Osteocyte (in vitro differentiated cells): ENCODE measurements around the gene CD36. TPM values are rescaled to one million over a fixed set of nuclear protein-coding genes. Genes with fewer than 3 reads are reported as not detected.

ENCODE experiments used
- DNase-seq: peaks from one replicate; pipeline ENCODE4 v3.0.0; 2021; ENCODE audit warnings: mixed read lengths; ENCODE audit not compliant: unreplicated experiment; ENCODE audit errors: extremely low spot score
- H3K27ac Mint-ChIP-seq: one replicate; pipeline ENCODE4 v1.8.0; 2021; ENCODE audit warnings: mild to moderate bottlenecking, mixed read lengths; ENCODE audit not compliant: unreplicated experiment
- H3K27me3 Mint-ChIP-seq: one replicate; pipeline ENCODE4 v1.8.0; 2021; ENCODE audit warnings: mixed read lengths; ENCODE audit not compliant: unreplicated experiment
- H3K36me3 Mint-ChIP-seq: one replicate; pipeline ENCODE4 v1.8.0; 2021; ENCODE audit warnings: mixed read lengths; ENCODE audit not compliant: unreplicated experiment
- H3K4me1 Mint-ChIP-seq: one replicate; pipeline ENCODE4 v1.8.0; 2021; ENCODE audit warnings: mixed read lengths; ENCODE audit not compliant: unreplicated experiment
- H3K4me3 Mint-ChIP-seq: one replicate; pipeline ENCODE4 v1.8.0; 2021; ENCODE audit warnings: mild to moderate bottlenecking, moderate library complexity, mixed read lengths; ENCODE audit not compliant: unreplicated experiment
- H3K9me3 Mint-ChIP-seq: one replicate; pipeline ENCODE4 v1.8.0; 2021; ENCODE audit warnings: mixed read lengths; ENCODE audit not compliant: unreplicated experiment
- CTCF ChIP-seq: fragments of 200-600 bp; sonication (generic); IDR thresholded peaks from 2 replicates; pipeline ENCODE4 v1.5.0; 2021; ENCODE audit warnings: antibody characterized with exemption, mild to moderate bottlenecking, moderate library complexity
- total RNA-seq: library from RNA; stranded (reverse); gene quantifications from 2 replicates; pipeline ENCODE4 v1.2.1, GENCODE V29; 2021

Gene CD36
- total RNA-seq, 1 donor from 2014 or later: 0.08 TPM

- no peak overlapping the region for H3K27ac Mint-ChIP-seq
- H3K4me3 Mint-ChIP-seq: no peak overlapping the region
- DNase-seq: no peak
- no peak for TF ChIP-seq CTCF
- H3K27me3 Mint-ChIP-seq: no peaks in the 10 kb centered on the region
- peaks cover 18% of the 10 kb centered on the region for H3K4me1 Mint-ChIP-seq
- no peaks in the 10 kb centered on the region for H3K9me3 Mint-ChIP-seq
- no peaks in the 10 kb centered on the region for H3K36me3 Mint-ChIP-seq
Observed at GRCh38 chr7:80597875-80598274, 40.6 kb upstream of the CD36 start.

- peaks cover 7% of the 10 kb centered on the region for H3K4me1 Mint-ChIP-seq
- no peaks in the 10 kb centered on the region for H3K36me3 Mint-ChIP-seq
- H3K9me3 Mint-ChIP-seq: no peaks in the 10 kb centered on the region
- H3K27ac Mint-ChIP-seq: no peak overlapping the region
- TF ChIP-seq CTCF: no peak
- DNase-seq: no peak
- peaks cover 2% of the 10 kb centered on the region for H3K27me3 Mint-ChIP-seq
- H3K4me3 Mint-ChIP-seq: no peak overlapping the region
Observed at GRCh38 chr7:80600046-80600445, 38.4 kb upstream of the CD36 start.

- H3K9me3 Mint-ChIP-seq: no peaks in the 10 kb centered on the region
- no peak overlapping the region for H3K27ac Mint-ChIP-seq
- H3K27me3 Mint-ChIP-seq: peaks cover 2% of the 10 kb centered on the region
- no peak overlapping the region for H3K4me3 Mint-ChIP-seq
- no peak for TF ChIP-seq CTCF
- no peaks in the 10 kb centered on the region for H3K36me3 Mint-ChIP-seq
- H3K4me1 Mint-ChIP-seq: peaks cover 4% of the 10 kb centered on the region
- DNase-seq: no peak
Observed at GRCh38 chr7:80601999-80602398, 36.4 kb upstream of the CD36 start.

GRCh38 chr7:80603940-80604339, 34.5 kb upstream of the CD36 start:
- H3K4me3 Mint-ChIP-seq: no peak overlapping the region
- no peaks in the 10 kb centered on the region for H3K9me3 Mint-ChIP-seq
- no peak for TF ChIP-seq CTCF
- H3K36me3 Mint-ChIP-seq: no peaks in the 10 kb centered on the region
- no peak overlapping the region for H3K27ac Mint-ChIP-seq
- DNase-seq: no peak
- peaks cover 2% of the 10 kb centered on the region for H3K27me3 Mint-ChIP-seq
- no peaks in the 10 kb centered on the region for H3K4me1 Mint-ChIP-seq

- Mint-ChIP-seq H3K4me3 (no peak overlapping the region), H3K27me3 (peaks cover 2% of the 10 kb centered on the region), H3K4me1 (no peaks in the 10 kb centered on the region), H3K36me3 (no peaks in the 10 kb centered on the region), H3K27ac (no peak overlapping the region), H3K9me3 (no peaks in the 10 kb centered on the region)
- no peak for DNase-seq
- no peak for TF ChIP-seq CTCF
Observed at GRCh38 chr7:80604436-80604835, 34.0 kb upstream of the CD36 start.
